ENCODE measurements around the gene PLCG2. TPM values are rescaled to one million over a fixed set of nuclear protein-coding genes. Genes with fewer than 3 reads are reported as not detected.

The PLCG2 gene
- total and polyA plus RNA-seq, 2 of the 8 experiments (the other 6 are each of a cell fraction or from before 2014, with no cell fraction given), result 6.1 to 6.9 TPM

DNA sequence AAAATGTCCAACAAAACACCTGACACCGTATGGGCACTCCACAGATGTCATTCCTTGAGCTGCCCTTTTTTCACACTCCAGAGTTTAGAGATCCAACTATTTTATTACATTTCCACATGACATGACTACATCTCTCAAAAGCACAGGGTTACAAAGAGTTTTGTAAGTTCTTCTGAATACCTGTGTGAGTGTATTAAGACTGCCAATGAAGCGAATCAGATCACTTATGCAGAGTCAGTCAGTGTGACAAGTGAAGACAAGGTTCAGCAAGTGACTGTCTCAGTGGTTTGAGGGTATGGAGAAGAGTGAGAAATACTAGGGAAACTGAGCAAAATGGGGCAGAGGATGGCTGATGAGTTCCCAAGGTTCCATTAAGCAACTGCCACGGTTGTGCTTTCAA, 223.7 kb downstream of the PLCG2 start:
- no peak overlapping the region for H2AFZ ChIP-seq (ENCODE audit: low read length)
- no peak overlapping the region for H2BK12ac ChIP-seq (ENCODE audit: low read depth, low read length)
- ChIA-PET CTCF (ENCODE audit: partially characterized antibody) (interaction anchor here (0.8 to 1.2 kb wide), 5 partner anchors 11 to 96 kb away, joined by 3 to 5 read pairs (median 3); no protein-coding TSS in a partner anchor), POLR2A (ENCODE audit: partially characterized antibody) (no interaction called here)
- TF ChIP-seq RFX5 (IDR thresholded peaks at IDR 0.05; ENCODE audit: borderline replicate concordance, low read depth, low read length), result no peak
- H3K9me3 ChIP-seq (ENCODE audit: insufficient read depth in 2 of 2, low read depth in 1 of 2, low read length in 1 of 2), result 0 out of 4 replicates have a peak, but pooled peaks cover 0 to 4% of the 10 kb centered on the region in 2 experiments
- no peaks in the 10 kb centered on the region for H3K36me3 ChIP-seq (ENCODE audit: control insufficient read depth in 2 of 4, insufficient read depth in 4 of 4, low read length in 3 of 4)
- no peak overlapping the region for H3K56ac ChIP-seq (replicated peaks; ENCODE audit: insufficient read length, low read depth, low read length)
- no peak overlapping the region for H2AK5ac ChIP-seq (ENCODE audit: low read depth, low read length)
- no peak overlapping the region for H3K4ac ChIP-seq (replicated peaks; ENCODE audit: insufficient read length, low read depth, low read length)
- no peak overlapping the region for H3K4me3 ChIP-seq (ENCODE audit: extremely low read depth in 1 of 4, insufficient read depth in 2 of 4, low read depth in 3 of 4, low read length in 4 of 4)
- H4K5ac ChIP-seq (ENCODE audit: insufficient read length, low read depth, low read length), result no peak overlapping the region
- no peak overlapping the region for H4K8ac ChIP-seq (ENCODE audit: extremely low read depth, insufficient read depth, low read length)
- DNase-seq (ENCODE audit: low read depth in 1 of 2, low spot score in 2 of 2) (no peak), FAIRE-seq (no peak)
- H4K91ac ChIP-seq (replicated peaks; ENCODE audit: insufficient read length, low read length), result no peak overlapping the region
- H3K4me1 ChIP-seq (replicated peaks in 1 of 4; ENCODE audit: control insufficient read depth in 3 of 4, insufficient read depth in 4 of 4, low read length in 3 of 4), result no peaks in the 10 kb centered on the region
- no peaks in the 10 kb centered on the region for H4K20me1 ChIP-seq (replicated peaks in 1 of 2; ENCODE audit: control insufficient read depth in 1 of 2, insufficient read depth in 2 of 2, low read length in 2 of 2)
- no peak overlapping the region for H3K4me2 ChIP-seq (ENCODE audit: insufficient read depth in 1 of 2, low read depth in 2 of 2, low read length in 2 of 2)
- no peak overlapping the region for H3K9ac ChIP-seq (replicated peaks in 1 of 4; ENCODE audit: extremely low read depth in 1 of 4, low read depth in 3 of 4, low read length in 3 of 4)
- H3K18ac ChIP-seq (ENCODE audit: extremely low read depth, low read length), result no peak overlapping the region
- H2BK15ac ChIP-seq (ENCODE audit: low read length), result no peak overlapping the region
- H3K79me2 ChIP-seq (ENCODE audit: control insufficient read depth in 1 of 2, insufficient read depth in 2 of 2, low read length in 2 of 2), result no peaks in the 10 kb centered on the region
- no peak overlapping the region for H2BK20ac ChIP-seq (ENCODE audit: low read length)
- H3K14ac ChIP-seq (ENCODE audit: insufficient read length), result no peak overlapping the region
- no peaks in the 10 kb centered on the region for H3K79me1 ChIP-seq (ENCODE audit: low read depth, low read length)
- H2BK120ac ChIP-seq (replicated peaks; ENCODE audit: low read depth, low read length), result no peak overlapping the region
- no peak overlapping the region for H2BK5ac ChIP-seq (ENCODE audit: low read depth, low read length)
- no peaks in the 10 kb centered on the region for H3K27me3 ChIP-seq (replicated peaks in 1 of 4; ENCODE audit: control insufficient read depth in 3 of 4, extremely low read depth in 1 of 4, insufficient read depth in 3 of 4, low read length in 3 of 4)
- 77% methylated on average over 3 of the region's 3 CpGs; no CpG with 5 or more reads in 1 of the 2 experiments for WGBS, 2 experiments (ENCODE audit: extremely low coverage in 1 of 2, insufficient coverage in 1 of 2, insufficient read length in 1 of 2, insufficient replicate concordance in 2 of 2, low coverage in 1 of 2, low lambda C conversion rate in 2 of 2, missing lambda C conversion rate in 1 of 2)
- no peak overlapping the region for H3K27ac ChIP-seq (ENCODE audit: low read depth, low read length)
- H3K23me2 ChIP-seq (ENCODE audit: low read depth, low read length), result no peaks in the 10 kb centered on the region
- no peak overlapping the region for H3K23ac ChIP-seq (ENCODE audit: insufficient read length)
